GM19468 (cell line): Measurements from ENCODE around the gene PRKD2.

ENCODE experiments used
- ATAC-seq: cut with Tn5 transposase; IDR thresholded peaks from one replicate; pipeline ENCODE4 v1.9.1; 2021; ENCODE audit warnings: mild to moderate bottlenecking, moderate library complexity, moderate number of reproducible peaks; ENCODE audit not compliant: unreplicated experiment; ENCODE audit errors: extremely low read depth

The PRKD2 gene

DNA sequence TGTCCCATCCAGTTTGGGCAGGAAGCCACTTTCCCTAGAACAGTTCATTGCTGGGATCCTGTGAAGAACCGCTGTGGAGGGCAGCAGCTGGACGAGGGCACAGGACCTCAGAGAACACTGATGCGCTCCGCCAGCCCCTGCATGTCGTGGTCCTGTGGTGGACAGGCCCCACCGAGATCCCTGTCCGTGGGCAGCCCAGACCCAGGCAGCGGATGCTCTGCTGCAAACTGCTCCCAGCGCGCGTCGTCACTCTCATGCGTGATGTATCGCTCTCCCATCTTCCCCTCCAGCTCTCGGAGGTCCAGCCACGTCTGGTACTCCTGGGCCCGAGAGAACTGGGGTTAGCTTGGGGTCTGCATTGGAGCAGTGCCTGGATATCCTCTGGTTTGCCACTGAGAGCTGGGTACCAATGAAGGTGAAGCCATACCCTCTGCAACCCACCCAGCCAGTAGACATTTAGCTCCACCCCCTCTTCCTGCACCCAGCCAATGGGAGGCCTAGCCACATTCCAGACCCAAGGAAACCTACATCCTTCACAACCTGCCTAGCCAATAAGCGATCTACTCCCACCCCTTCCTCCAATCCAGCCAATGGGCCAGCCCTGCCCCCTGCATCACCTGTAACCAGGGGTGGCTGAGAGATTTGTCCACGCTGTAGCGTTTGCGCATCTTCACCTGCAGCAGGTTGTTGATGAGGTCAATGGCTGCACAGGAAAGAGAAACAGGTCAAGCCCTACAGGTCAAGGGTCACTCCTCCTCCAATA is 42.3 kb downstream of the PRKD2 start:
- ATAC-seq: no peak

DNA sequence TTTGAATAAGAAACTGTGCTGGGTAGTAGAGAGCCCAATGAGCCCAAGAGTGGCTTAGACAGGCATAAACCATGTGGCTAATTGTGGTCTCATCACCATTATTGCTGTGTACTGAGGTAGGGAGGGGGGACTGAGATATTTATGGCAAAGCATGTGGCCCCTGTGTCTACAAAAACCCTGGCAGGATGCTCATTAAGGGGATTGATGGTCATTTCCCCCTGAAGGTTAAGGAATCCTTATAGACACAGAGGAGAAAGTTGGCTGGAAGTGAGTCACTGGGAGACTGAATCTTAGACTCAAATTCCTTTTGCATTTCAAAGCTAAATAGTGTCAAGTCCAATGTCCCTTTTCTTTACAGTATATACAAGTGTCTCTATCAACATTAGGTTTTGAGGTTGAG is 46.1 kb downstream of the PRKD2 start:
- ATAC-seq: no peak

DNA sequence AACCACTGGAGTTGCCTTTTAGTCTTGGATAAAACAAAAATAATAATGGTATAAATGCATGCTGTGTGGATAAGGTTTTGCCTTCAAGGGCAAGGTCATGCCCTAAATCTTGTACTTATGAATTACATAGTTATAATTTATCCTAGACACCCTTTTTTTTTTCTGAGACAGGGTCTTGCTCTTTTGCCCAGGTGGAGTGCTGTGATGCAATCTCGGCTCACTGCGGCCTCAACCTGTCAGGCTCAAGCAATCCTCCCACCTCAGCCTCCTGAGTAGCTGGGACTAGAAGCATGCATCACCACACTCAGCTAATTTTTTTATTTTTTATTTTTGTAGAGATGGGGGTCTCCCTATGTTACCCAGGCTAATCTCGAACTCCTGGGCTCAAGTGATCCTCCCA is 48.3 kb downstream of the PRKD2 start:
- no peak for ATAC-seq

DNA sequence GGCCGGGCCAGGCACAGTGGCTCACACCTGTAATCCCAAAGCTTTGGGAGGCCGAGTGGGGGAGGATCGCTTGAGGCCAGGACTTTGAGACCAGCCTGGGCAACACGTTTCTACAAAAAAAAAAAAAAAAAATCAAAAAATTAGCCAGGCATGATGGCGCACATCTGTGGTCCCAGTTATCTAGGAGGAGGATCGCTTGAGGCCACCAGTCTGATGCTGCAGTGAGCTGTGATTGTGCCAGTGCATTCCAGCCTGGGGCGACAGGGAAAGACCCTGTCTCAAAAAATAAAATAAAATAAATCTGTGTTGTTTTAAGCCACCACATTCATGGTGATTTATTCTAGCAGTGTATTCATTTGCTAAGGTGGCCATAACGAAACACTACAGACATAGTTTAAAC is 51.8 kb downstream of the PRKD2 start:
- ATAC-seq: no peak

DNA sequence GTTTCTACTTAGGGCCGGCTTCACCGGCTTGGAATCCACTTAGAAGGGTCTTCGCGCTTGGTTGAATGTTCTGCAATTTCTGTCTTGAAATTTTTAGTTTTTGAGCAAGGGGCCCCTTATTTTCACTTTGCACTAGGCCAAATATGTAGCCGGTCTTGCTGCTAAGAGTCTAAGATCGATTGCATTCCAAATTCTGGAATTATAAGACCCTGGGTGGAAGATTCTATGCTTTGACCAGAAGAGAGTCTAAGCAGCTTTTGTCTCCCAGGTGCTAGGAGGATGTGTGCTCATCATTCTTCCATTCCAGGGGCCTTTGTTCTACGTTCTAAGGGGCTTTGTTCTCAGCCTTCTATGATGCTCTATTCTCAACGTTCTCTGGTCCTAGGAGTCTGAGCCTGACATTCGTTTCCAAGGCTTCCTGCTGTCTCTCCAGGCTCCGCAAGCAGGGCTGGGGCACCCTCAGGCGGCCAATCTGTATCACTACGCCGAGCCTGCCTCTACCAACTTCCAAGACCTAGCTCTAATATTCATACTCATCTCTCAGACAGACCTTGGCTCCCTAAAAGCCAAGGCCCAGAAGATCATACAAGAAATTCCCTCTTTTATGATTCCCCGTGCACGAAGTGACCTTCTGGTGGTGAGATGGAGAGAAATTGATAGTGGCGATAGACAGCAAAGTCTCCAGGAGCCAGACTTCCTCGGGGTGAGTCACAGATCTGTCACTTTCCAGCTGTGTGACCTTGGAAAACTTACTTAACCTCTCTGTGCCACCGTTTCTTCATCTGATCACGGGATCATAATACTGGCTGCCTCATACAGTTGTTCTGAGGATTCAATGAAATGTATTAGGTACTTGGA is 55.0 kb downstream of the PRKD2 start:
- ATAC-seq: no peak

- ATAC-seq: peak; percentile 83
Measured at GRCh38 chr19:46661020-46661731, 55.7 kb downstream of the PRKD2 start, which contains the start of gene DACT3. TSS of gene DACT3 (minus strand) at chr19:46661182. CDS start at chr19:46661064, 118 bp downstream.

GRCh38 chr19:46660551-46661019 is 56.3 kb downstream of the PRKD2 start:
- ATAC-seq: no peak

GRCh38 chr19:46660008-46660517 is 56.9 kb downstream of the PRKD2 start:
- ATAC-seq: no peak

DNA sequence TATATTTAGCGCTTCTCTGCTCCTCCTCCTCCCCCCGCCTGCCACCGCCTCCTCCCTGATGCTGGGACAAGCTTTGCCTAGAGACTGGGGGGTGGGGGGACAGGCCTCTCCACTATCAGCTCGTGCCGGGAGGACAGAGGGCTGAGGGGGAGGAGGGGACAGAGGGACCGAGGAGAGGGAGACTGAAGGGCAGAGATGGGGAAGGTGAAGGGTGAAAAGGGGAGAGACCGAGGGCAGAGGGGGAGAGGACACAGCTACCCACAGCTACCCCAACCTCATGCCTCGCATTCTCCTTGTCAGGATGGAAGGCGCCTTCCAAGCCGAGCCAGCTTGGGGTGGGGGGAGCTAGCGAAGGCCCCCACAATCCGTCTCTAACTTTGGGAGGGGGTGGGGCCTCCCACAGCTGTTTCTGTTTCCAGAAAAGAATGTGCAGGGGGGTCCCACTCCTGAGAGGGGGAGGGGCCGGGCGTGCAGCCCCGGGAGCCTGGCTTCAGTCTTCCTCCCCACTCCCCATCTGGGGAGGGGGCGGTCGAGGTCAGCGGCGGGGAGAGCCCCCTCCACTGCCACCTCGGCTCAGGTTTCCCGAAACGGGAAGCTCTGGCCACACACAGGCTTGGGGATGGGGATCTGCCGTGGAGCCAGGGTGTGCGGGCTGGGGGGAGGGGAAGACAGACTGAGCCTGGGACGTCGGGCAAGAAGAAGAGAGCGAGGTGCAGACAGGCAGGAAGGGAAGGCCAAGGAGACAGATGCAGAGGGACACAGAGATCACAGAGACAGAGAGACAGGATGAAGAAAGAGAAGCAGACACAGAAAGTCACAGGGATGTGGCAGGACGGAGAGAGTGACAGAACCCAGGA is 57.5 kb downstream of the PRKD2 start:
- ATAC-seq: no peak

DNA sequence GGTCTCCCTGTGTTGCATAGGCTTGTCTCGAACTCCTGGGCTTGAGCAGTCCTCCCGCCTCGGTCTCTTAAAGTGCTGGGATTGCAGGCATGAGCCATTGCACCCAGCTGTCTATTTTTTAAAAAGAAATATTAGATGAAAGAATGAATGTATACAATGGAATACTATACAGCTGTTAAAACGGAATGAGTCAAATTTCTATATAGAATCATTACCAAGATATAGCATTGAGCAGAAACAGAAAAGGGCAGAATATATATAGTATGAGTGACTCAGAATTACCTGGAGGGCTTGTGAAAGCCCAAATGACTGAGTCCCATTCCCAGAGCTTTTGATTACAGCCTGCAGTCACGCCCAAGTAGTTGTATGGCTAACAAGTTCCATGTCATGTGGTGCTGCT is 60.4 kb downstream of the PRKD2 start:
- no peak for ATAC-seq

- ATAC-seq: no peak
Measured at GRCh38 chr19:46654621-46655152, 62.2 kb downstream of the PRKD2 start.

GRCh38 chr19:46650445-46650844 is 66.5 kb downstream of the PRKD2 start:
- no peak for ATAC-seq

- no peak for ATAC-seq
Measured at GRCh38 chr19:46648961-46649960, 67.7 kb downstream of the PRKD2 start.

DNA sequence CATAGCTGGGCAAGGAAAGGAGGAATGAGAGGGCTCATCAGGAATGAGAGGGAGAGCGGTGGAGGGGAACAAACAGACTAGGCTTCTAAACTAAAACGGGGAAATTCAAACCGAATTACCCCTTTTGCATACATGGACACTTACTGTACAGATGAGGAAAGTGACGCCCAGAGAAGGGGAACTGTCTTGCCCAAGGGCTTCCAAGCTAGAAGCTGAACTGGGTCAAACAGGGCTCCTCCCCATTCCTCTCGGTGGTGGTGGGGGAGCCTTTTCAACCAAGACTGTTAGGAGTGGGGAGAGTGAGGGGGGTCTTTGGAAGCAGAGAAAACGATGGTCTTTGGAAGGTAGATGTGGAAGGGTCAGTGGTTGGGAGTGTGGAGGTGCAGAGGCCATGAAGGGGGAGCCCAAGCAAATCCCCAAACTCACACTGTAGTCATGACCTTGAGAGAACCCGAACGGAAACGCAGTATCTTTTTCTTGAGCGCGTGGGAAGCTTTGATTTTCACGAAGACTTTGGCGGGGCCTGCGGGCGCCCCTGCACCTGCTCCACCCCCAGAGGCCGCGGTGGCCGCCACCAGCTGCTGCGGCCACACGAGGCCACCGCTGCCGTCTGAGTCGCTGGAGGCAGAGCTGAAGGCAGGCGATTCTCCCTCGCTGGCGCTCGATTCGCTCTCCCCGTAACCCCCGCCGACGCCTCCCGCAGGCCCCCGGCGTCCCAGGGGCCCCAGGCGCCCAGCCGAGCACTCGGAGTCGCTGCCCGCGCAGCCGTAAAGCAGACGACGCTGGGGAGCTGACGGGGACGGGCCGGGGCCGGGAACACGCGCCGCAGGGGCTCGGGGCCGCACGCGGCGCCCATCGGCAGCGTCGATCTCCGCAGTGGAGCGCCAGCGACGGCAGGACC is 68.6 kb downstream of the PRKD2 start:
- no peak for ATAC-seq

- no peak for ATAC-seq
Measured at GRCh38 chr19:46646402-46646801, 70.5 kb downstream of the PRKD2 start.

- no peak for ATAC-seq
Measured at GRCh38 chr19:46644720-46645119, 72.2 kb downstream of the PRKD2 start.

DNA sequence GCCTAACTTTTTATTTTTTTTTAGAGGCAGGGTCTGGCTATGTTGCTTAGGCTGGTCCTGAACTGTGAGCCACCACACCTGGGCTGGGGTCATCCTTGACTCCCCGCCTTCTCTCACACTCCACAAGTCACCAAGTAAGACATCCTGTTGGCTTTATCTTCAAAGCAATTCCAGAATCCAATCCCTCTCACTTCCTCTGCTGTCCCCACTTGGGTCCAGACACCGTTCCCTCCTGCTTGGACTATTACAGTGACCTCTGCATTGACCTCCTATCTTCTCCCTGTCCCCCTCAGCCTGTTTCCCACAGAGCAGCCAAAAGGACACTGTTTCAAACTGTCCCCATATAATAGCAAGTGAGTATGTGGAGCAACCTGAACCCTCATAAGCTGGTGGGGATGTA is 76.3 kb downstream of the PRKD2 start:
- no peak for ATAC-seq
